ENCODE measurements around the gene SLC26A5. TPM values are rescaled to one million over a fixed set of nuclear protein-coding genes. Genes with fewer than 3 reads are reported as not detected.

The SLC26A5 gene
- total RNA-seq, 6 donors from 2014 or later: 0.88 to 3.2 (median 1.5) TPM

GRCh38 chr7:103445228-103446048 lies 569 bp downstream of the SLC26A5 start:
- 10 to 11% methylated on average over 25 to 48 of the region's 48 CpGs for WGBS, 2 donors
- peaks cover 11 to 24% (median 12%) of the 10 kb centered on the region in 4 donors for H3K4me1 ChIP-seq
- H3K27me3 ChIP-seq: peaks cover 0 to 12% (median 5%) of the 10 kb centered on the region in 4 donors
- TF ChIP-seq CTCF (IDR thresholded peaks at IDR 0.05) (no peak), POLR2AphosphoS5 (IDR thresholded peaks at IDR 0.05) (no peak), POLR2A (IDR thresholded peaks at IDR 0.05) (no peak), EP300 (IDR thresholded peaks at IDR 0.05) (no peak)
- H3K9me3 ChIP-seq: no peaks in the 10 kb centered on the region
- H3K4me3 ChIP-seq: peak overlapping the region; percentile 16 to 51 (median 47)
- ATAC-seq (ENCODE audit: low FRiP score in 2 of 2) (peak; percentile 58 to 63), DNase-seq (peak in 1 of 2 donors; percentile 77)
- no peaks in the 10 kb centered on the region for H3K36me3 ChIP-seq
- H3K27ac ChIP-seq: peak overlapping the region in 2 of 4 donors; percentile 30 to 57

- H3K9me3 ChIP-seq: no peaks in the 10 kb centered on the region
- DNase-seq: no peak
- no peaks in the 10 kb centered on the region for H3K4me1 ChIP-seq
- H3K27me3 ChIP-seq: no peaks in the 10 kb centered on the region
- ATAC-seq (ENCODE audit: low FRiP score in 2 of 2): no peak
- no peak overlapping the region for H3K27ac ChIP-seq
- no peak for TF ChIP-seq POLR2AphosphoS5 (IDR thresholded peaks at IDR 0.05)
- TF ChIP-seq POLR2A (IDR thresholded peaks at IDR 0.05): no peak
- TF ChIP-seq EP300 (IDR thresholded peaks at IDR 0.05): no peak
- no peak for TF ChIP-seq CTCF (IDR thresholded peaks at IDR 0.05)
- WGBS, 2 donors: 86 to 97% methylated on average over 8 of the region's 8 CpGs
- no peak overlapping the region for H3K4me3 ChIP-seq
- H3K36me3 ChIP-seq: no peaks in the 10 kb centered on the region
Observed at GRCh38 chr7:103439661-103440060, 6.3 kb downstream of the SLC26A5 start.

- no peaks in the 10 kb centered on the region for H3K9me3 ChIP-seq
- no peaks in the 10 kb centered on the region for H3K4me1 ChIP-seq
- H3K27ac ChIP-seq: no peak overlapping the region
- DNase-seq (no peak), ATAC-seq (ENCODE audit: low FRiP score in 2 of 2) (no peak)
- 32 to 93% methylated on average over 1 of the region's 1 CpG for WGBS, 2 donors
- no peak for TF ChIP-seq CTCF (IDR thresholded peaks at IDR 0.05)
- TF ChIP-seq POLR2AphosphoS5 (IDR thresholded peaks at IDR 0.05): no peak
- TF ChIP-seq POLR2A (IDR thresholded peaks at IDR 0.05): no peak
- no peak for TF ChIP-seq EP300 (IDR thresholded peaks at IDR 0.05)
- H3K36me3 ChIP-seq: no peaks in the 10 kb centered on the region
- H3K4me3 ChIP-seq: no peak overlapping the region
- no peaks in the 10 kb centered on the region for H3K27me3 ChIP-seq
Observed at GRCh38 chr7:103437623-103438022, 8.4 kb downstream of the SLC26A5 start.

- ATAC-seq (ENCODE audit: low FRiP score in 2 of 2) (peak in 1 of 2 donors; percentile 40), DNase-seq (no peak)
Observed at GRCh38 chr7:103432712-103433111, 13.3 kb downstream of the SLC26A5 start.

More at GRCh38 chr7:103432712-103433111, 13.3 kb downstream of the SLC26A5 start:
- Histone ChIP-seq H3K36me3 (no peaks in the 10 kb centered on the region), H3K27ac (no peak overlapping the region), H3K27me3 (no peaks in the 10 kb centered on the region), H3K4me3 (no peak overlapping the region), H3K4me1 (no peaks in the 10 kb centered on the region), H3K9me3 (no peaks in the 10 kb centered on the region)
- WGBS, 2 donors: 28 to 30% methylated on average over 1 of the region's 1 CpG
- TF ChIP-seq POLR2A (IDR thresholded peaks at IDR 0.05) (no peak), EP300 (IDR thresholded peaks at IDR 0.05) (no peak), CTCF (IDR thresholded peaks at IDR 0.05) (no peak), POLR2AphosphoS5 (IDR thresholded peaks at IDR 0.05) (no peak)

Measured in upper lobe of left lung (tissue), 6 donors.